HL-60 (cell line): ENCODE data around the gene TRERF1.

Source experiments
- DNase-seq, 2 experiments: peaks; one replicate each; pipeline ENCODE4 v3.0.0-alpha.2; 2010 to 2020; ENCODE audit warnings: low read depth in 1 of 2, low spot score in 1 of 2
- H3K27ac ChIP-seq: fragments of 250-450 bp; sonication (Bioruptor Pico); replicated peaks from 2 replicates; pipeline ENCODE4 v1.5.1; 2020; ENCODE audit warnings: mild to moderate bottlenecking, moderate library complexity
- H3K27me3 ChIP-seq: fragments of 250-450 bp; sonication (Bioruptor Pico); 2 replicates; pipeline ENCODE4 v1.5.1; 2021; ENCODE audit warnings: mild to moderate bottlenecking, moderate library complexity; ENCODE audit not compliant: insufficient read depth, poor library complexity, severe bottlenecking
- H3K4me3 ChIP-seq: replicated peaks from 2 replicates; pipeline ENCODE4 v1.5.1; 2011; ENCODE audit warnings: mild to moderate bottlenecking, control low read depth, low read length; ENCODE audit not compliant: insufficient read depth
- CTCF ChIP-seq: IDR thresholded peaks from one replicate; pipeline ENCODE4 v1.5.1; 2011; ENCODE audit warnings: low read length, control low read depth, inconsistent platforms; ENCODE audit not compliant: insufficient read depth
- GABPA ChIP-seq: IDR thresholded peaks from 2 replicates; pipeline ENCODE4 v1.6.1; 2012; ENCODE audit warnings: low read depth
- POLR2AphosphoS5 ChIP-seq: IDR thresholded peaks from 2 replicates; pipeline ENCODE4 v1.6.1; 2012; ENCODE audit warnings: low read depth
- REST ChIP-seq: IDR thresholded peaks from 2 replicates; pipeline ENCODE4 v1.6.1; 2012; ENCODE audit warnings: low read depth; ENCODE audit not compliant: insufficient replicate concordance
- SPI1 ChIP-seq: IDR thresholded peaks from 2 replicates; pipeline ENCODE4 v1.6.1; 2012; ENCODE audit warnings: low read depth, mild to moderate bottlenecking, borderline replicate concordance

TRERF1 gene

GRCh38 chr6:42300701-42301100, 151.0 kb downstream of the TRERF1 start:
- Histone ChIP-seq H3K27me3 (no peaks in the 10 kb centered on the region), H3K4me3 (no peak overlapping the region), H3K27ac (no peak overlapping the region)
- TF ChIP-seq REST = no peak
- TF ChIP-seq CTCF = no peak
- TF ChIP-seq POLR2AphosphoS5 = no peak
- no peak for TF ChIP-seq SPI1
- no peak for TF ChIP-seq GABPA
- DNase-seq = no peak

- TF ChIP-seq POLR2AphosphoS5 (no peak), GABPA (no peak), SPI1 (no peak), REST (no peak), CTCF (no peak)
- Histone ChIP-seq H3K27me3 (no peaks in the 10 kb centered on the region), H3K27ac (no peak overlapping the region), H3K4me3 (no peak overlapping the region)
- no peak for DNase-seq
Measured at GRCh38 chr6:42300185-42300584, 151.5 kb downstream of the TRERF1 start.

GRCh38 chr6:42297661-42298060, 154.1 kb downstream of the TRERF1 start:
- no peak for DNase-seq
- no peak for TF ChIP-seq REST
- TF ChIP-seq GABPA = no peak
- no peak for TF ChIP-seq SPI1
- no peak for TF ChIP-seq POLR2AphosphoS5
- no peak for TF ChIP-seq CTCF
- Histone ChIP-seq H3K27ac (no peak overlapping the region), H3K27me3 (no peaks in the 10 kb centered on the region), H3K4me3 (no peak overlapping the region)
